ENCODE measurements around the gene GCNT1.

Gene GCNT1

DNA sequence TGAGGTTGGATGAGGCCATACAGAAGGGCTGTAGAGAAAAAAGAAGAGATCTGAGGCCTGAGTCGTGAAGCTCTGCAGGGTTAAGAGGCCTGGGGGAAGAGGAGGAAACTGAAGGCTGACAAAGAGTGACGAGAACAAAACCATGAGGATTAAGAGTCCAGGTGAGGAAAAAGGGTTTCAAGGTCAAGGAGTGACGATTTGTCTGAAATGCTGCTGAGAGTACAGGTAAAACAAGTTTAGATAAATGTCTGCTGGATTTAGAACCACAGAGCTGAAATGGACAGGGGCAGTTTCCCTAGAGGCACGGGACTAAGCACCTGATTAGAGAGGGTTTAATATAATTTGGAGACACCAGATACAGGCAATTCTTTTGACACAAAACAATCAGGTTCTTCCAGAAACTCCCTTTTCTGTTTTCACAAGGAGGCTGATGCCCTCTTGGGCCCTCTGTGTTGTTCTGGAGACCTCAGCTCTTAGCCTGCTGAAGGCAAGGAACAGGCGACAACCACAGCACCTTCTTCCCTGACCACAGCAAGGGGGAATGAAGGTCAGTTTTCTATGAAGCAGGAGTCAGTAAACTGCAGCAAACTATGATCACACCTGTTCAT, 14.6 kb upstream of the GCNT1 start:
- H3K4me3 ChIP-seq (ENCODE audit: low read depth, low read length, poor library complexity, severe bottlenecking): no peak overlapping the region
- H3K9ac ChIP-seq (ENCODE audit: low read length): no peak overlapping the region
- H3K27ac ChIP-seq (ENCODE audit: low read depth, low read length, poor library complexity, severe bottlenecking): no peak overlapping the region
- TF ChIP-seq, protein P1, sequence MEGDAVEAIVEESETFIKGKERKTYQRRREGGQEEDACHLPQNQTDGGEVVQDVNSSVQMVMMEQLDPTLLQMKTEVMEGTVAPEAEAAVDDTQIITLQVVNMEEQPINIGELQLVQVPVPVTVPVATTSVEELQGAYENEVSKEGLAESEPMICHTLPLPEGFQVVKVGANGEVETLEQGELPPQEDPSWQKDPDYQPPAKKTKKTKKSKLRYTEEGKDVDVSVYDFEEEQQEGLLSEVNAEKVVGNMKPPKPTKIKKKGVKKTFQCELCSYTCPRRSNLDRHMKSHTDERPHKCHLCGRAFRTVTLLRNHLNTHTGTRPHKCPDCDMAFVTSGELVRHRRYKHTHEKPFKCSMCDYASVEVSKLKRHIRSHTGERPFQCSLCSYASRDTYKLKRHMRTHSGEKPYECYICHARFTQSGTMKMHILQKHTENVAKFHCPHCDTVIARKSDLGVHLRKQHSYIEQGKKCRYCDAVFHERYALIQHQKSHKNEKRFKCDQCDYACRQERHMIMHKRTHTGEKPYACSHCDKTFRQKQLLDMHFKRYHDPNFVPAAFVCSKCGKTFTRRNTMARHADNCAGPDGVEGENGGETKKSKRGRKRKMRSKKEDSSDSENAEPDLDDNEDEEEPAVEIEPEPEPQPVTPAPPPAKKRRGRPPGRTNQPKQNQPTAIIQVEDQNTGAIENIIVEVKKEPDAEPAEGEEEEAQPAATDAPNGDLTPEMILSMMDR (IDR thresholded peaks at IDR 0.05; ENCODE audit: low read length): no peak
- TF ChIP-seq EZH2 (IDR thresholded peaks at IDR 0.05; ENCODE audit: borderline replicate concordance, low read length): no peak
- no peaks in the 10 kb centered on the region for H3F3A ChIP-seq (ENCODE audit: insufficient read depth, low read length)
- H3K9me3 ChIP-seq (ENCODE audit: low read length): peaks cover 5% of the 10 kb centered on the region; the same call in 1 of the 2 replicates
- peaks cover 11% of the 10 kb centered on the region for H3K4me1 ChIP-seq (ENCODE audit: insufficient read depth, low read length, severe bottlenecking)
- H2AFZ ChIP-seq (ENCODE audit: low read length): no peak overlapping the region
- no peaks in the 10 kb centered on the region for H4K20me1 ChIP-seq (ENCODE audit: insufficient read depth, low read length)
- H3K9me2 ChIP-seq (ENCODE audit: low read depth, low read length): no peaks in the 10 kb centered on the region
- H3K4me2 ChIP-seq (ENCODE audit: low read length): no peak overlapping the region
- peaks cover 4% of the 10 kb centered on the region; the same call in 1 of the 2 replicates for H3K36me3 ChIP-seq (ENCODE audit: insufficient read depth, low read length)
- no peaks in the 10 kb centered on the region for H3K79me2 ChIP-seq (ENCODE audit: insufficient read depth, low read length)
- H3K27me3 ChIP-seq (ENCODE audit: insufficient read depth, low read length): no peaks in the 10 kb centered on the region; the same call in 1 of the 2 replicates

- Histone ChIP-seq H3K36me3 (ENCODE audit: insufficient read depth, low read length) (peaks cover 4% of the 10 kb centered on the region; the same call in 1 of the 2 replicates), H3K79me2 (ENCODE audit: insufficient read depth, low read length) (no peaks in the 10 kb centered on the region), H3K27me3 (ENCODE audit: insufficient read depth, low read length) (no peaks in the 10 kb centered on the region; the same call in 1 of the 2 replicates), H4K20me1 (ENCODE audit: insufficient read depth, low read length) (no peaks in the 10 kb centered on the region), H3F3A (ENCODE audit: insufficient read depth, low read length) (no peaks in the 10 kb centered on the region), H3K4me3 (ENCODE audit: low read depth, low read length, poor library complexity, severe bottlenecking) (no peak overlapping the region), H3K9me2 (ENCODE audit: low read depth, low read length) (no peaks in the 10 kb centered on the region), H3K27ac (ENCODE audit: low read depth, low read length, poor library complexity, severe bottlenecking) (no peak overlapping the region), H3K9me3 (ENCODE audit: low read length) (peaks cover 5% of the 10 kb centered on the region; the same call in 1 of the 2 replicates), H3K9ac (ENCODE audit: low read length) (no peak overlapping the region), H3K4me1 (ENCODE audit: insufficient read depth, low read length, severe bottlenecking) (peaks cover 11% of the 10 kb centered on the region), H3K4me2 (ENCODE audit: low read length) (no peak overlapping the region), H2AFZ (ENCODE audit: low read length) (no peak overlapping the region)
- no peak for TF ChIP-seq EZH2 (IDR thresholded peaks at IDR 0.05; ENCODE audit: borderline replicate concordance, low read length)
- TF ChIP-seq, protein P1 (IDR thresholded peaks at IDR 0.05; ENCODE audit: low read length): no peak
These were observed 13.0 kb upstream of the GCNT1 start for GRCh38 chr9:76445976-76446375.

GRCh38 chr9:76448501-76448900, 10.5 kb upstream of the GCNT1 start:
- Histone ChIP-seq H2AFZ (ENCODE audit: low read length) (no peak overlapping the region), H3K9me2 (ENCODE audit: low read depth, low read length) (no peaks in the 10 kb centered on the region), H3K4me3 (ENCODE audit: low read depth, low read length, poor library complexity, severe bottlenecking) (no peak overlapping the region), H3K79me2 (ENCODE audit: insufficient read depth, low read length) (no peaks in the 10 kb centered on the region), H4K20me1 (ENCODE audit: insufficient read depth, low read length) (no peaks in the 10 kb centered on the region), H3K9me3 (ENCODE audit: low read length) (peaks cover 2% of the 10 kb centered on the region; the same call in 1 of the 2 replicates), H3K4me1 (ENCODE audit: insufficient read depth, low read length, severe bottlenecking) (peaks cover 11% of the 10 kb centered on the region), H3F3A (ENCODE audit: insufficient read depth, low read length) (no peaks in the 10 kb centered on the region), H3K36me3 (ENCODE audit: insufficient read depth, low read length) (no peaks in the 10 kb centered on the region), H3K4me2 (ENCODE audit: low read length) (no peak overlapping the region), H3K9ac (ENCODE audit: low read length) (no peak overlapping the region), H3K27me3 (ENCODE audit: insufficient read depth, low read length) (no peaks in the 10 kb centered on the region), H3K27ac (ENCODE audit: low read depth, low read length, poor library complexity, severe bottlenecking) (no peak overlapping the region)
- no peak for TF ChIP-seq EZH2 (IDR thresholded peaks at IDR 0.05; ENCODE audit: borderline replicate concordance, low read length)
- TF ChIP-seq, protein P1 (IDR thresholded peaks at IDR 0.05; ENCODE audit: low read length): no peak

Measured in OCI-LY1 (cell line).